Muscle of arm (tissue), 12 donors: ENCODE measurements around the gene ARMC6. TPM values are rescaled to one million over a fixed set of nuclear protein-coding genes. Genes with fewer than 3 reads are reported as not detected.

ENCODE experiments used
- DNase-seq: peaks from one replicate; pipeline ENCODE4 v3.0.0-alpha.2; 2013
- polyA plus RNA-seq, 12 donors: library from polyadenylated mRNA; unstranded; fragments of 120-200 nt; gene quantifications; one replicate each; pipeline ENCODE4 v1.2.1, GENCODE V29; 2013; ENCODE audit not compliant: insufficient read length in 12 of 12

ARMC6 gene
- polyA plus RNA-seq, 12 donors: 17.5 to 54.8 (median 23.2) TPM; not detected in 1

- DNase-seq: no peak
Measured at GRCh38 chr19:19053508-19054314, 20.3 kb downstream of the ARMC6 start.

GRCh38 chr19:19054315-19054938 is 21.0 kb downstream of the ARMC6 start:
- no peak for DNase-seq

- no peak for DNase-seq
Measured at GRCh38 chr19:19054939-19055440, 21.6 kb downstream of the ARMC6 start.

GRCh38 chr19:19055701-19056100 is 22.3 kb downstream of the ARMC6 start:
- no peak for DNase-seq

- DNase-seq: no peak
Measured at GRCh38 chr19:19056636-19057275, 23.4 kb downstream of the ARMC6 start.

- no peak for DNase-seq
Measured at GRCh38 chr19:19057317-19057716, 23.9 kb downstream of the ARMC6 start.

GRCh38 chr19:19057720-19058119 is 24.3 kb downstream of the ARMC6 start:
- DNase-seq: no peak

- DNase-seq: no peak
Measured at GRCh38 chr19:19059018-19059836, 25.8 kb downstream of the ARMC6 start.

- DNase-seq: no peak
Measured at GRCh38 chr19:19059837-19060611, 26.6 kb downstream of the ARMC6 start.

- no peak for DNase-seq
Measured at GRCh38 chr19:19061506-19061905, 28.1 kb downstream of the ARMC6 start.

- no peak for DNase-seq
Measured at GRCh38 chr19:19062454-19063182, 29.2 kb downstream of the ARMC6 start.

GRCh38 chr19:19063183-19064097 is 30.0 kb downstream of the ARMC6 start, which contains the start of gene SLC25A42:
Gene SLC25A42 (plus strand): TSS chr19:19063994. CDS start chr19:19096125, 32,131 bp downstream.
- DNase-seq: peak; percentile 100

- DNase-seq: no peak
Measured at GRCh38 chr19:19064098-19064722, 30.8 kb downstream of the ARMC6 start.

- no peak for DNase-seq
Measured at GRCh38 chr19:19064811-19065745, 31.7 kb downstream of the ARMC6 start.

- no peak for DNase-seq
Measured at GRCh38 chr19:19067276-19068072, 34.1 kb downstream of the ARMC6 start.
